Lower leg skin (tissue), 4 donors: ENCODE results near the gene GNAL. TPM values are rescaled to one million over a fixed set of nuclear protein-coding genes. Genes with fewer than 3 reads are reported as not detected.

Experiments
- DNase-seq, 2 donors: peaks; one replicate each; pipeline ENCODE4 v3.0.0-alpha.2; 2019; ENCODE audit warnings: low spot score in 2 of 2
- H3K4me3 ChIP-seq: fragments of 200-600 bp; sonication (generic); 2 replicates; pipeline ENCODE4 v1.5.1; 2017; ENCODE audit warnings: mild to moderate bottlenecking, low read depth; ENCODE audit not compliant: poor library complexity, severe bottlenecking
- CTCF ChIP-seq, 3 donors: fragments of 450-650 bp; IDR thresholded peaks; one replicate each; pipeline ENCODE4 v1.5.1; 2016; ENCODE audit warnings: antibody characterized with exemption in 3 of 3, mild to moderate bottlenecking in 3 of 3, moderate library complexity in 2 of 3
- POLR2A ChIP-seq, 2 donors: fragments of 450-650 bp; IDR thresholded peaks; one replicate each; pipeline ENCODE4 v1.6.1; 2016 to 2017; ENCODE audit warnings: antibody characterized with exemption in 2 of 2, mild to moderate bottlenecking in 1 of 2, moderate library complexity in 1 of 2
- WGBS, 2 donors: methylation state at CpG; one replicate each; pipeline ENCODE4 v1.1.5; 2018; 5-methylcytosine and 5-hydroxymethylcytosine counted together
- intact Hi-C: fragments of 100-400 bp; cut with DNase I; formaldehyde crosslinking; loops from one replicate; pipeline ENCODE4 v1.15.0; 2023; ENCODE audit warnings: low total_unique reads
- total RNA-seq, 4 donors: library from RNA; depleted of rRNA; stranded (reverse); fragments of >200 nt; gene quantifications; one replicate each; pipeline ENCODE4 v1.1.0, GENCODE V29; 2016

The GNAL gene
- total RNA-seq, 4 donors from 2014 or later, result 12.3 to 15.9 (median 14.5) TPM

- intact Hi-C loops, result loop anchor here (5.0 kb wide), 1 partner anchor 757 kb away; no protein-coding TSS in a partner anchor
- H3K4me3 ChIP-seq, result no peak overlapping the region
- peak in 1 of 2 donors; percentile 32 for DNase-seq
- TF ChIP-seq CTCF (IDR thresholded peaks at IDR 0.05) (no peak), POLR2A (IDR thresholded peaks at IDR 0.05) (no peak)
- WGBS, 2 donors, result 66 to 91% methylated on average over 4 of the region's 4 CpGs
These were observed 23.5 kb upstream of the GNAL start for GRCh38 chr18:11665587-11665986.

- H3K4me3 ChIP-seq, result no peak overlapping the region
- intact Hi-C loops, result loop anchor here (5.0 kb wide), 1 partner anchor 756 kb away; no protein-coding TSS in a partner anchor
- TF ChIP-seq POLR2A (IDR thresholded peaks at IDR 0.05) (no peak), CTCF (IDR thresholded peaks at IDR 0.05) (no peak)
- DNase-seq, result peak in 1 of 2 donors; percentile 56
- 76 to 88% methylated on average over 4 of the region's 4 CpGs for WGBS, 2 donors
These were observed 22.9 kb upstream of the GNAL start for GRCh38 chr18:11666176-11666575.

GRCh38 chr18:11666831-11667230, 22.2 kb upstream of the GNAL start:
- peak in 1 of 2 donors; percentile 49 for DNase-seq
- intact Hi-C loops, result loop anchor here (5.0 kb wide), 1 partner anchor 755 kb away; no protein-coding TSS in a partner anchor
- TF ChIP-seq POLR2A (IDR thresholded peaks at IDR 0.05) (no peak), CTCF (IDR thresholded peaks at IDR 0.05) (no peak)
- no peak overlapping the region for H3K4me3 ChIP-seq
- 70 to 71% methylated on average over 4 of the region's 4 CpGs for WGBS, 2 donors

- H3K4me3 ChIP-seq, result no peak overlapping the region
- intact Hi-C loops, result loop anchor here (5.0 kb wide), 1 partner anchor 755 kb away; no protein-coding TSS in a partner anchor
- DNase-seq, result peak in 1 of 2 donors; percentile 67
- WGBS, 2 donors, result 88 to 93% methylated on average over 6 of the region's 6 CpGs
- TF ChIP-seq CTCF (IDR thresholded peaks at IDR 0.05), result no peak
- TF ChIP-seq POLR2A (IDR thresholded peaks at IDR 0.05), result no peak
These were observed 21.5 kb upstream of the GNAL start for GRCh38 chr18:11667578-11667977.

- TF ChIP-seq POLR2A (IDR thresholded peaks at IDR 0.05) (no peak), CTCF (IDR thresholded peaks at IDR 0.05) (no peak)
- H3K4me3 ChIP-seq, result no peak overlapping the region
- DNase-seq, result no peak
- intact Hi-C loops, result loop anchor here (5.0 kb wide), 1 partner anchor 754 kb away; no protein-coding TSS in a partner anchor
- 60 to 68% methylated on average over 10 of the region's 10 CpGs for WGBS, 2 donors
These were observed 20.5 kb upstream of the GNAL start for GRCh38 chr18:11668441-11669169.
